Suprapubic skin (tissue), 4 donors: ENCODE data around the gene ADK. TPM values are rescaled to one million over a fixed set of nuclear protein-coding genes. Genes with fewer than 3 reads are reported as not detected.
"Not testable (repeated sequence)": the region's sequence is repeated elsewhere in the genome, so short reads cannot be mapped to it uniquely, and the experiment has no call there.

ENCODE experiments used
- DNase-seq, 2 donors: peaks; one replicate each; pipeline ENCODE4 v3.0.0-alpha.2; 2019; ENCODE audit warnings: low spot score in 2 of 2
- H3K27ac ChIP-seq: fragments of 200-600 bp; sonication (generic); one replicate; pipeline ENCODE4 v1.5.1; 2019
- H3K27me3 ChIP-seq: fragments of 200-600 bp; sonication (generic); one replicate; pipeline ENCODE4 v1.5.1; 2019
- H3K36me3 ChIP-seq: fragments of 200-600 bp; sonication (generic); one replicate; pipeline ENCODE4 v1.5.1; 2019
- H3K4me1 ChIP-seq: fragments of 200-600 bp; sonication (generic); one replicate; pipeline ENCODE4 v1.5.1; 2019
- H3K4me3 ChIP-seq: fragments of 200-600 bp; sonication (generic); one replicate; pipeline ENCODE4 v1.5.1; 2019; ENCODE audit warnings: mild to moderate bottlenecking
- H3K9me3 ChIP-seq: fragments of 200-600 bp; sonication (generic); one replicate; pipeline ENCODE4 v1.5.1; 2019
- EP300 ChIP-seq: sonication (generic); formaldehyde crosslinking; IDR thresholded peaks from one replicate; pipeline ENCODE4 v1.6.1; 2017; ENCODE audit warnings: antibody characterized with exemption
- POLR2A ChIP-seq, 2 donors: fragments of 450-650 bp; IDR thresholded peaks; one replicate each; pipeline ENCODE4 v1.6.1; 2017; ENCODE audit warnings: antibody characterized with exemption in 2 of 2, mild to moderate bottlenecking in 2 of 2, moderate library complexity in 2 of 2
- POLR2AphosphoS5 ChIP-seq, 3 donors: sonication (generic); formaldehyde crosslinking; IDR thresholded peaks; one replicate each; pipeline ENCODE4 v1.6.1; 2017; ENCODE audit warnings: antibody characterized with exemption in 3 of 3
- WGBS: methylation state at CpG from one replicate; pipeline ENCODE4 v1.1.5; 2018; 5-methylcytosine and 5-hydroxymethylcytosine counted together
- total RNA-seq, 4 donors: library from RNA; depleted of rRNA; stranded (reverse); fragments of >200 nt; gene quantifications; one replicate each; pipeline ENCODE4 v1.1.0, GENCODE V29; 2016
- TF ChIP-seq, protein P1 (sequence below), 2 donors: fragments of 200-600 bp in 1 of 2; fragments of 450-650 bp in 1 of 2; sonication (generic) in 1 of 2; IDR thresholded peaks; one replicate each; pipeline ENCODE4 v1.5.1; 2016 to 2019; ENCODE audit warnings: antibody characterized with exemption in 2 of 2, mild to moderate bottlenecking in 1 of 2, moderate library complexity in 1 of 2

ADK gene
- total RNA-seq, 4 donors from 2014 or later = 33.0 to 57.3 (median 48.0) TPM

DNA sequence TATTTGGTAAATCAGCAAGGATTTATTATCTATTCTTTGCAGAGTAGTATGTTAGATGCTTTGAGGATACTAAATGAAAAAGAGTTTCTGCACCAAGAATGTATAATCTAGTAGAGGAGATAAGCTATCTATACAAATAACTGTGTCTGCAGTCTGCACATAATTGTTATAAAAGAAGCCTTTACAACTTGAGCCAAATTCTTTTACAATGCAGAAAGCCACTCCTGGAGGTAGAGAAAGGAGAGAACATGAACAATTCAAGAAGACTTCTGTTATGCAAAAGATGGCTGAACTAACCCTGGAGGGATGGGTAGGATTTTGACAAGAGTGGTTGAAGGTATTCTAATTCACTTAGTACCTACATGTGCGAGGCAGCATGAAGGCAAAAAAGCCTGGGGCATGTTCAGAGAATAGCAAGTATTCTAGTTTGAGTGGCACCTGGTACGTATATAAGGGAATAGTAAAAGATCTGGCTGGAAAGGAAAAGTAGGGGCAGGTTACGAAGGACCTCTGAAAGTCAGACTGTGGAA lies 424.2 kb downstream of the ADK start:
- no peak for DNase-seq
- Histone ChIP-seq H3K27ac (no peak overlapping the region), H3K27me3 (no peaks in the 10 kb centered on the region), H3K36me3 (no peaks in the 10 kb centered on the region), H3K9me3 (no peaks in the 10 kb centered on the region), H3K4me3 (no peak overlapping the region), H3K4me1 (no peaks in the 10 kb centered on the region)
- no peak for TF ChIP-seq POLR2AphosphoS5 (IDR thresholded peaks at IDR 0.05)
- TF ChIP-seq EP300 = no peak
- no peak for TF ChIP-seq POLR2A (IDR thresholded peaks at IDR 0.05)
- TF ChIP-seq, protein P1, sequence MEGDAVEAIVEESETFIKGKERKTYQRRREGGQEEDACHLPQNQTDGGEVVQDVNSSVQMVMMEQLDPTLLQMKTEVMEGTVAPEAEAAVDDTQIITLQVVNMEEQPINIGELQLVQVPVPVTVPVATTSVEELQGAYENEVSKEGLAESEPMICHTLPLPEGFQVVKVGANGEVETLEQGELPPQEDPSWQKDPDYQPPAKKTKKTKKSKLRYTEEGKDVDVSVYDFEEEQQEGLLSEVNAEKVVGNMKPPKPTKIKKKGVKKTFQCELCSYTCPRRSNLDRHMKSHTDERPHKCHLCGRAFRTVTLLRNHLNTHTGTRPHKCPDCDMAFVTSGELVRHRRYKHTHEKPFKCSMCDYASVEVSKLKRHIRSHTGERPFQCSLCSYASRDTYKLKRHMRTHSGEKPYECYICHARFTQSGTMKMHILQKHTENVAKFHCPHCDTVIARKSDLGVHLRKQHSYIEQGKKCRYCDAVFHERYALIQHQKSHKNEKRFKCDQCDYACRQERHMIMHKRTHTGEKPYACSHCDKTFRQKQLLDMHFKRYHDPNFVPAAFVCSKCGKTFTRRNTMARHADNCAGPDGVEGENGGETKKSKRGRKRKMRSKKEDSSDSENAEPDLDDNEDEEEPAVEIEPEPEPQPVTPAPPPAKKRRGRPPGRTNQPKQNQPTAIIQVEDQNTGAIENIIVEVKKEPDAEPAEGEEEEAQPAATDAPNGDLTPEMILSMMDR (IDR thresholded peaks at IDR 0.05) = no peak
- WGBS = 88% methylated on average over 3 of the region's 3 CpGs

DNA sequence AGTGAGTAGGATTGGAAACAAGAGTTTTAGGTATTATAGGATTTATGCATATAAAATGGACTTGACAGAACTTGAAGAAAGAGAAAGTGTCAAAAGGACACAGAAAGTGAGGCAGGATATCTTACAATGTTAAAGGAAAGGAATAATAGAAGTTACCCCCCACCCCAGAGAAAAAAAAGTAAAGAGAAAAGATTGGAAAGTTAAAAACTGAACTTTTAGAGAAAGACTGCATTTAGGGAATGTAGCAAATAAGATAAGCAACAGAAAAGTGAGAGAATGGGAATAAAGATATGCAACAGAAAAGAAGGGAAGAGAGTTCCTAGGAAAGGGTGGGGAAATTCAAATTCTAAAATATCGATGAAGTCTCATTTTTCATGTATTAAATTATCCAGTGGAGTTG lies 424.9 kb downstream of the ADK start:
- no peak for TF ChIP-seq POLR2AphosphoS5 (IDR thresholded peaks at IDR 0.05)
- no peak for TF ChIP-seq POLR2A (IDR thresholded peaks at IDR 0.05)
- TF ChIP-seq, protein P1 (IDR thresholded peaks at IDR 0.05) = no peak
- TF ChIP-seq EP300 = no peak
- Histone ChIP-seq H3K27ac (no peak overlapping the region), H3K4me3 (no peak overlapping the region), H3K4me1 (no peaks in the 10 kb centered on the region), H3K36me3 (no peaks in the 10 kb centered on the region), H3K27me3 (no peaks in the 10 kb centered on the region), H3K9me3 (no peaks in the 10 kb centered on the region)
- no peak for DNase-seq
- 88% methylated on average over 1 of the region's 1 CpG for WGBS

DNA sequence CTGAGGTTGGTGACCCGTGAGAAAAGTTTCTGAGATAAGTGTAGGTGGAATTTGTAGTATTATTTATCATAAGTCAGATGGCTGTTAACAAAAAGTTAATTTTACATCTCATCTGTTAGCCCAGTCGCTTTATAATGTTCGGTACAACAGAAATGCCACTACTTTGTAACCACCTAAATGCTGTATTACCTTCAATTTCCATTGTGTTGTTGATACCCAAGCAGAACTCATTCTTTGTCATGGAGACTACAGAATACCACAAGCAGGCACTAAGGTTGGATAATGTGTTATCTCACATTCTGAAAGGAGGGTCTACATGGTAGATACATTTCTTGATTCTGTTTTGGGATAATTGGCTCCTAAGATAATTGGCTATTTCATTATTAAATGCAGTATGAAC lies 425.6 kb downstream of the ADK start:
- Histone ChIP-seq H3K36me3 (no peaks in the 10 kb centered on the region), H3K4me3 (no peak overlapping the region), H3K4me1 (no peaks in the 10 kb centered on the region), H3K27ac (no peak overlapping the region), H3K9me3 (no peaks in the 10 kb centered on the region), H3K27me3 (no peaks in the 10 kb centered on the region)
- no peak for TF ChIP-seq EP300
- TF ChIP-seq, protein P1 (IDR thresholded peaks at IDR 0.05) = no peak
- TF ChIP-seq POLR2A (IDR thresholded peaks at IDR 0.05) = no peak
- TF ChIP-seq POLR2AphosphoS5 (IDR thresholded peaks at IDR 0.05) = no peak
- no peak for DNase-seq
- WGBS = 94% methylated on average over 3 of the region's 3 CpGs

DNA sequence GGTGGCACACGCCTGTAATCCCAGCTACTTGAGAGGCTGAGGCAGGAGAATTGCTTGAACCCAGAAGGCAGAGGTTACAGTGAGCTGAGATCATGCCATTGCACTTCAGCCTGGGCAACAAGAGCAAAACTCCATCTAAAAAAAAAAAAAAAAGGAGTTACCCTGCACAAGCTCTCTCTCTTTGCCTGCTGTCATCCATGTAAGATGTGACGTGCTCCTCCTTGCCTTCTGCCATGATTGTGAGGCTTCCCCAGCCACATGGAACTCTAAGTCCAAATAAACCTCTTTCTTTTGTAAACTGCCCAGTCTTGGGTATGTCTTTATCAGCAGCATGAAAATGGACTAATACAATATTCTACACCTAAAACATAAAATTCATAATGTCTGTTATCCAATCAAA lies 429.4 kb downstream of the ADK start:
- not testable (repeated sequence) for H3K4me1 ChIP-seq, H3K27ac ChIP-seq, DNase-seq, H3K27me3 ChIP-seq, H3K9me3 ChIP-seq, H3K4me3 ChIP-seq, H3K36me3 ChIP-seq
- 97% methylated on average over 2 of the region's 2 CpGs for WGBS

DNA sequence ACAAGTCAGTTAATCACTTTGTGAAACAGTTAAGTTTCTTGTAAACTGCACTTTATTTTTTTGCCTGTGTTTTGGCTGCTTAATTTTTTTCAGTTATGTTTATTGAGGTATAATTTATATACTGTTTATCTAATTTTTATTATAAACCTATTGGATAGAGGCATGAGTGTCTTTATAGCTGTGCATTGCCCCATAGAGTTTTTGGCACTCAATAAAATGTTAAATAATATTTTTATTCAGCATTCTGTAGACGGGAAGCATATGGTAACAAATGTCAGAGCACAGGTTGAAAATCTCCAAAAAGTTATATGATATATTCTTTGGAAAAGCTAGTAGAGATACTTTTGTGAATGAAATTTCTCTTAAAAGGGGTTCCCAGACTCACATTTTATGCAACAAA lies 431.5 kb downstream of the ADK start:
- 90% methylated on average over 1 of the region's 1 CpG for WGBS
- no peak for DNase-seq
- Histone ChIP-seq H3K27me3 (no peaks in the 10 kb centered on the region), H3K4me1 (peaks cover 29% of the 10 kb centered on the region), H3K36me3 (no peaks in the 10 kb centered on the region), H3K4me3 (no peak overlapping the region), H3K9me3 (no peaks in the 10 kb centered on the region), H3K27ac (no peak overlapping the region)
- TF ChIP-seq EP300 (no peak), POLR2A (IDR thresholded peaks at IDR 0.05) (no peak), POLR2AphosphoS5 (IDR thresholded peaks at IDR 0.05) (no peak)
- TF ChIP-seq, protein P1 (IDR thresholded peaks at IDR 0.05) = no peak
